Spleen (tissue), 11 donors: Measurements from ENCODE around the gene NAALADL2. TPM values are rescaled to one million over a fixed set of nuclear protein-coding genes. Genes with fewer than 3 reads are reported as not detected.

Experiments
- DNase-seq: peaks from one replicate; pipeline ENCODE4 v3.0.0-alpha.2; 2020
- H3K27ac ChIP-seq, 8 donors: fragments of 200-600 bp; sonication (generic) in 7 of 8; 1 replicate in 4 of 8; 2 replicates in 4 of 8; pipeline versions ENCODE4 v1.5.0 to v1.8.0; 2016 to 2021; ENCODE audit warnings: inconsistent platforms in 4 of 8, mild to moderate bottlenecking in 4 of 8, moderate library complexity in 1 of 8
- H3K27me3 ChIP-seq, 7 donors: fragments of 200-600 bp; sonication (generic) in 6 of 7; replicated peaks in 1 of 7; 1 replicate in 4 of 7; 2 replicates in 3 of 7; pipeline versions ENCODE4 v1.5.0 to v1.8.0; 2016 to 2021; ENCODE audit warnings: inconsistent platforms in 3 of 7, mild to moderate bottlenecking in 1 of 7
- H3K36me3 ChIP-seq, 6 donors: fragments of 200-600 bp; sonication (generic) in 5 of 6; 1 replicate in 4 of 6; 2 replicates in 2 of 6; pipeline versions ENCODE4 v1.5.0 to v1.8.0; 2016 to 2021; ENCODE audit warnings: inconsistent platforms in 2 of 6
- H3K4me1 ChIP-seq, 6 donors: fragments of 200-600 bp; sonication (generic) in 5 of 6; 1 replicate in 3 of 6; 2 replicates in 3 of 6; pipeline versions ENCODE4 v1.5.0 to v1.8.0; 2016 to 2021; ENCODE audit warnings: inconsistent platforms in 3 of 6
- H3K4me3 ChIP-seq, 8 donors: fragments of 200-600 bp; sonication (generic) in 7 of 8; 1 replicate in 4 of 8; 2 replicates in 4 of 8; pipeline versions ENCODE4 v1.5.0 to v1.8.0; 2016 to 2021; ENCODE audit warnings: inconsistent platforms in 4 of 8, mild to moderate bottlenecking in 4 of 8, moderate library complexity in 2 of 8
- H3K9me3 ChIP-seq, 8 donors: fragments of 200-600 bp; sonication (generic) in 7 of 8; 1 replicate in 4 of 8; 2 replicates in 4 of 8; pipeline versions ENCODE4 v1.5.0 to v1.8.0; 2016 to 2021; ENCODE audit warnings: inconsistent platforms in 4 of 8
- CTCF ChIP-seq, 11 experiments: fragments of 200-600 bp in 7 of 11; fragments of 450-650 bp in 4 of 11; sonication (generic) in 4 of 11; IDR thresholded peaks in 8 of 11; conservative IDR thresholded peaks in 3 of 11; 1 replicate in 7 of 11; 2 replicates in 4 of 11; pipeline versions ENCODE4 v1.4.0 to v1.8.0; 2016 to 2021; ENCODE audit warnings: antibody characterized with exemption in 11 of 11, inconsistent platforms in 4 of 11, mild to moderate bottlenecking in 1 of 11
- POLR2A ChIP-seq, 3 donors: fragments of 450-650 bp; IDR thresholded peaks; one replicate each; pipeline ENCODE4 v1.5.1; 2017; ENCODE audit warnings: antibody characterized with exemption in 3 of 3, mild to moderate bottlenecking in 1 of 3
- POLR2AphosphoS5 ChIP-seq, 3 donors: sonication (generic); formaldehyde crosslinking; IDR thresholded peaks; one replicate each; pipeline ENCODE4 v1.5.1; 2017; ENCODE audit warnings: antibody characterized with exemption in 3 of 3
- WGBS, 5 donors: extraction: QIAGEN DNeasy Blood & Tissue Kit in 3 of 5; methylation state at CpG; one replicate each; pipeline versions ENCODE4 v1.1.5 to v1.1.7; 2013 to 2018; 5-methylcytosine and 5-hydroxymethylcytosine counted together
- intact Hi-C: fragments of 100-400 bp; cut with DNase I; formaldehyde crosslinking; loops from one replicate; pipeline ENCODE4 v1.15.0; 2023; ENCODE audit warnings: low total_unique reads
- polyA plus RNA-seq, 3 donors: library from polyadenylated mRNA; stranded (reverse); fragments of 200-250 nt; gene quantifications; one replicate each; pipeline ENCODE4 v1.2.1, GENCODE V29; 2013
- total RNA-seq, 7 donors: library from RNA; depleted of rRNA in 3 of 7; stranded (reverse); fragments of >200 nt in 3 of 7; fragmentation: NEBNext Ultra II Directional in 4 of 7; extraction: Animal tissue kit (Norgen Biotek cat#: 25700) in 4 of 7; gene quantifications; one replicate each; pipeline versions ENCODE4 v1.1.0 to v1.2.1, GENCODE V29; 2016 to 2021
- donor health status: healthy with polysubstance abuse.
- donor health status: DM: no; HTN: no; CAD: no; lungs with moderate emphysema.
- donor health status: DM: no; HTN: no; CAD: no.
- donor health status: Bipolar disorder and iron deficiency.
- donor health status: healthy.
- donor health status: DM: no; HTN: no; CAD: no.
- donor health status: DM: yes; HTN: yes; CAD: no.

Gene NAALADL2
- total and polyA plus RNA-seq, 10 donors = 0.09 to 14.4 (median 6.4) TPM

- H3K4me1 ChIP-seq = no peaks in the 10 kb centered on the region
- WGBS, 5 donors = 24 to 57% (median 39%) methylated on average over 2 of the region's 2 CpGs
- DNase-seq = no peak
- peaks cover 0 to 34% (median 10%) of the 10 kb centered on the region in 8 donors for H3K9me3 ChIP-seq
- intact Hi-C loops = no loop called here
- H3K27me3 ChIP-seq = no peaks in the 10 kb centered on the region
- H3K4me3 ChIP-seq = no peak overlapping the region
- H3K27ac ChIP-seq = no peak overlapping the region
- no peak for TF ChIP-seq CTCF (IDR thresholded peaks at IDR 0.05 in 8 of 11, conservative IDR thresholded peaks at IDR 0.05 in 3 of 11)
- TF ChIP-seq POLR2A (IDR thresholded peaks at IDR 0.05) = no peak
- TF ChIP-seq POLR2AphosphoS5 (IDR thresholded peaks at IDR 0.05) = no peak
- no peaks in the 10 kb centered on the region for H3K36me3 ChIP-seq
Observed at GRCh38 chr3:175200391-175201095, 341.4 kb downstream of the NAALADL2 start.

- no peak overlapping the region for H3K27ac ChIP-seq
- WGBS, 5 donors = 67 to 83% (median 72%) methylated on average over 3 of the region's 3 CpGs
- no peak for DNase-seq
- peaks cover 0 to 27% (median 11%) of the 10 kb centered on the region in 8 donors for H3K9me3 ChIP-seq
- no peaks in the 10 kb centered on the region for H3K4me1 ChIP-seq
- intact Hi-C loops = no loop called here
- no peak overlapping the region for H3K4me3 ChIP-seq
- TF ChIP-seq POLR2AphosphoS5 (IDR thresholded peaks at IDR 0.05) (no peak), CTCF (IDR thresholded peaks at IDR 0.05 in 8 of 11, conservative IDR thresholded peaks at IDR 0.05 in 3 of 11) (no peak), POLR2A (IDR thresholded peaks at IDR 0.05) (no peak)
- H3K27me3 ChIP-seq = no peaks in the 10 kb centered on the region
- H3K36me3 ChIP-seq = no peaks in the 10 kb centered on the region
Observed at GRCh38 chr3:175207361-175207760, 348.2 kb downstream of the NAALADL2 start.

- H3K4me3 ChIP-seq = no peak overlapping the region
- peaks cover 0 to 19% (median 9%) of the 10 kb centered on the region in 8 donors for H3K9me3 ChIP-seq
- WGBS, 5 donors = 70 to 87% (median 83%) methylated on average over 5 of the region's 5 CpGs
- DNase-seq = no peak
- TF ChIP-seq POLR2A (IDR thresholded peaks at IDR 0.05) = no peak
- TF ChIP-seq POLR2AphosphoS5 (IDR thresholded peaks at IDR 0.05) = no peak
- no peak for TF ChIP-seq CTCF (IDR thresholded peaks at IDR 0.05 in 8 of 11, conservative IDR thresholded peaks at IDR 0.05 in 3 of 11)
- no peaks in the 10 kb centered on the region for H3K4me1 ChIP-seq
- no peak overlapping the region for H3K27ac ChIP-seq
- no peaks in the 10 kb centered on the region for H3K27me3 ChIP-seq
- no peaks in the 10 kb centered on the region for H3K36me3 ChIP-seq
- intact Hi-C loops = no loop called here
Observed at GRCh38 chr3:175208326-175208725, 349.2 kb downstream of the NAALADL2 start.

GRCh38 chr3:175211466-175211865 is 352.3 kb downstream of the NAALADL2 start:
- H3K4me3 ChIP-seq = no peak overlapping the region
- DNase-seq = no peak
- no peak for TF ChIP-seq POLR2A (IDR thresholded peaks at IDR 0.05)
- TF ChIP-seq POLR2AphosphoS5 (IDR thresholded peaks at IDR 0.05) = no peak
- no peak for TF ChIP-seq CTCF (IDR thresholded peaks at IDR 0.05 in 8 of 11, conservative IDR thresholded peaks at IDR 0.05 in 3 of 11)
- WGBS, 5 donors = 74 to 89% (median 82%) methylated on average over 2 of the region's 2 CpGs
- H3K9me3 ChIP-seq = no peaks in the 10 kb centered on the region
- intact Hi-C loops = no loop called here
- no peaks in the 10 kb centered on the region for H3K4me1 ChIP-seq
- H3K36me3 ChIP-seq = no peaks in the 10 kb centered on the region
- no peak overlapping the region for H3K27ac ChIP-seq
- no peaks in the 10 kb centered on the region for H3K27me3 ChIP-seq
